ENCODE measurements around the gene PIGW. TPM values are rescaled to one million over a fixed set of nuclear protein-coding genes. Genes with fewer than 3 reads are reported as not detected.

The PIGW gene
- total and polyA plus RNA-seq, 9 of the 15 experiments (the other 6 are each of a cell fraction or from before 2014, with no cell fraction given), result 9.5 to 33.9 (median 21.2) TPM

DNA sequence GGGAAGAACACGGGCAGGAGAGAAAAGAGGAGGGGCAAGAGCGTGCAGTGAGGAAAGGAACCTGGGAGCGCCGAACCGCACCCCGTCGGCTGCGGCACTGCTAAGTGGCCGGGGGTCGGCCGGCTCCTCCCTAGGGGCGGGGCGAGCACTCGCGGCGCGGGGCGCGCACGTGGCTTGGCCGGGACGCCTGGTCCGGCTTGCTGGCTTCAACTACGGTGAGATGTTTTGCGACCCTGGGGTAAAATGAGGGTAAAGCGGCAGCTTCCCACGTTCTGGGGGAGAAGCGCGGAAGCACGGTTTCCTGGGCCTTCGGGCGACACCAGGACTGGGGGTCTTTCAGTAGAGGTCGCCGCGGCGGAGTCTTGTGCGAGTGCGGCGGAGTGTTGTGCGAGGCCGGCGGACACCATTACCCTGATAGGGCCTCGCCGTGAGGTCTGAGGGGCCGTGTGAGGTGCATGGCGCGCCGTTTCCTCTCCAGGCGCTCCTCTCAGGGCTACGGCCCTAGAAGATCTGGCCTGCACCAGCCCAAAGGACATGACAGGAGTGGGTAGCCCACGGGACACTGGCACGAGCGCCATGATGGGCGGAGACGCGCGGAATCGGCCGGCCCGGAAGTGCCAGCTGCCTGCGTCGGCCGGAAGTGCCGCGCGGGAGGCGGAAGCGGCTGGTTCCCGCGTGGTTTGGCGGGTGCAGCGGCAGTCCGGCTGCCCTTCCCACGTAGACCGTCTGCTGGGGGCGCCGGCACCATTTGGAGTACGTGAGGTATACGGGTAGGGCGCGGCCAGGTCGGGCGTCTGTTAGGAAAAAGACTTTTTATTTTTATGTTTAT, at the start of gene PIGW, which contains the start of gene MYO19 (continued):
- TF ChIP-seq PRPF4 (IDR thresholded peaks at IDR 0.05; ENCODE audit: insufficient read depth, low read depth, low read length, poor library complexity, severe bottlenecking) (peak; percentile 8), ZNF717 (CRISPR knock-in tag; IDR thresholded peaks at IDR 0.05) (no peak), GATA2 (CRISPR knock-in tag; IDR thresholded peaks at IDR 0.05) (no peak), BCL6 (CRISPR knock-in tag; IDR thresholded peaks at IDR 0.05) (no peak), ZBTB7A (IDR thresholded peaks at IDR 0.05; ENCODE audit: borderline replicate concordance, control insufficient read depth, low read depth, low read length) (peak; percentile 79), SP1 (CRISPR knock-in tag; IDR thresholded peaks at IDR 0.05) (peak; percentile 47), ETV5 (CRISPR knock-in tag; IDR thresholded peaks at IDR 0.05; ENCODE audit: low read depth) (peak; percentile 72), RBFOX2 (IDR thresholded peaks at IDR 0.05; ENCODE audit: low read depth, low read length) (peak; percentile 98), ESRRB (CRISPR knock-in tag; IDR thresholded peaks at IDR 0.05; ENCODE audit: borderline replicate concordance) (no peak), SPI1 (IDR thresholded peaks at IDR 0.05; ENCODE audit: borderline replicate concordance, low read depth, low read length) (peak; percentile 50; the same call in 1 of the 2 replicates), POLR2A (conservative IDR thresholded peaks at IDR 0.05) (peak; percentile 93), ZNF316 (IDR thresholded peaks at IDR 0.05) (0 out of 2 replicates have a peak, but pooled peaks have one; percentile 23), MECOM (CRISPR knock-in tag; IDR thresholded peaks at IDR 0.05) (no peak), ZNF121 (CRISPR knock-in tag; conservative IDR thresholded peaks at IDR 0.05) (no peak)
- TF ChIP-seq, protein P1, sequence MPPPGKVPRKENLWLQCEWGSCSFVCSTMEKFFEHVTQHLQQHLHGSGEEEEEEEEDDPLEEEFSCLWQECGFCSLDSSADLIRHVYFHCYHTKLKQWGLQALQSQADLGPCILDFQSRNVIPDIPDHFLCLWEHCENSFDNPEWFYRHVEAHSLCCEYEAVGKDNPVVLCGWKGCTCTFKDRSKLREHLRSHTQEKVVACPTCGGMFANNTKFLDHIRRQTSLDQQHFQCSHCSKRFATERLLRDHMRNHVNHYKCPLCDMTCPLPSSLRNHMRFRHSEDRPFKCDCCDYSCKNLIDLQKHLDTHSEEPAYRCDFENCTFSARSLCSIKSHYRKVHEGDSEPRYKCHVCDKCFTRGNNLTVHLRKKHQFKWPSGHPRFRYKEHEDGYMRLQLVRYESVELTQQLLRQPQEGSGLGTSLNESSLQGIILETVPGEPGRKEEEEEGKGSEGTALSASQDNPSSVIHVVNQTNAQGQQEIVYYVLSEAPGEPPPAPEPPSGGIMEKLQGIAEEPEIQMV (tag; conservative IDR thresholded peaks at IDR 0.05; ENCODE audit: low read depth), result no peak
- TF ChIP-seq, protein P2, sequence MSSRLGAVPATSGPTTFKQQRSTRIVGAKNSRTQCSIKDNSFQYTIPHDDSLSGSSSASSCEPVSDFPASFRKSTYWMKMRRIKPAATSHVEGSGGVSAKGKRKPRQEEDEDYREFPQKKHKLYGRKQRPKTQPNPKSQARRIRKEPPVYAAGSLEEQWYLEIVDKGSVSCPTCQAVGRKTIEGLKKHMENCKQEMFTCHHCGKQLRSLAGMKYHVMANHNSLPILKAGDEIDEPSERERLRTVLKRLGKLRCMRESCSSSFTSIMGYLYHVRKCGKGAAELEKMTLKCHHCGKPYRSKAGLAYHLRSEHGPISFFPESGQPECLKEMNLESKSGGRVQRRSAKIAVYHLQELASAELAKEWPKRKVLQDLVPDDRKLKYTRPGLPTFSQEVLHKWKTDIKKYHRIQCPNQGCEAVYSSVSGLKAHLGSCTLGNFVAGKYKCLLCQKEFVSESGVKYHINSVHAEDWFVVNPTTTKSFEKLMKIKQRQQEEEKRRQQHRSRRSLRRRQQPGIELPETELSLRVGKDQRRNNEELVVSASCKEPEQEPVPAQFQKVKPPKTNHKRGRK (tag; IDR thresholded peaks at IDR 0.05), result no peak
- TF ChIP-seq, protein P3, sequence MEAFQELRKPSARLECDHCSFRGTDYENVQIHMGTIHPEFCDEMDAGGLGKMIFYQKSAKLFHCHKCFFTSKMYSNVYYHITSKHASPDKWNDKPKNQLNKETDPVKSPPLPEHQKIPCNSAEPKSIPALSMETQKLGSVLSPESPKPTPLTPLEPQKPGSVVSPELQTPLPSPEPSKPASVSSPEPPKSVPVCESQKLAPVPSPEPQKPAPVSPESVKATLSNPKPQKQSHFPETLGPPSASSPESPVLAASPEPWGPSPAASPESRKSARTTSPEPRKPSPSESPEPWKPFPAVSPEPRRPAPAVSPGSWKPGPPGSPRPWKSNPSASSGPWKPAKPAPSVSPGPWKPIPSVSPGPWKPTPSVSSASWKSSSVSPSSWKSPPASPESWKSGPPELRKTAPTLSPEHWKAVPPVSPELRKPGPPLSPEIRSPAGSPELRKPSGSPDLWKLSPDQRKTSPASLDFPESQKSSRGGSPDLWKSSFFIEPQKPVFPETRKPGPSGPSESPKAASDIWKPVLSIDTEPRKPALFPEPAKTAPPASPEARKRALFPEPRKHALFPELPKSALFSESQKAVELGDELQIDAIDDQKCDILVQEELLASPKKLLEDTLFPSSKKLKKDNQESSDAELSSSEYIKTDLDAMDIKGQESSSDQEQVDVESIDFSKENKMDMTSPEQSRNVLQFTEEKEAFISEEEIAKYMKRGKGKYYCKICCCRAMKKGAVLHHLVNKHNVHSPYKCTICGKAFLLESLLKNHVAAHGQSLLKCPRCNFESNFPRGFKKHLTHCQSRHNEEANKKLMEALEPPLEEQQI (IDR thresholded peaks at IDR 0.05), result no peak
- TF ChIP-seq, protein P4, sequence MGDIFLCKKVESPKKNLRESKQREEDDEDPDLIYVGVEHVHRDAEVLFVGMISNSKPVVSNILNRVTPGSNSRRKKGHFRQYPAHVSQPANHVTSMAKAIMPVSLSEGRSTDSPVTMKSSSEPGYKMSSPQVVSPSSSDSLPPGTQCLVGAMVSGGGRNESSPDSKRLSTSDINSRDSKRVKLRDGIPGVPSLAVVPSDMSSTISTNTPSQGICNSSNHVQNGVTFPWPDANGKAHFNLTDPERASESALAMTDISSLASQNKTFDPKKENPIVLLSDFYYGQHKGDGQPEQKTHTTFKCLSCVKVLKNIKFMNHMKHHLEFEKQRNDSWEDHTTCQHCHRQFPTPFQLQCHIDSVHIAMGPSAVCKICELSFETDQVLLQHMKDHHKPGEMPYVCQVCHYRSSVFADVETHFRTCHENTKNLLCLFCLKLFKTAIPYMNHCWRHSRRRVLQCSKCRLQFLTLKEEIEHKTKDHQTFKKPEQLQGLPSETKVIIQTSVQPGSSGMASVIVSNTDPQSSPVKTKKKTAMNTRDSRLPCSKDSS (IDR thresholded peaks at IDR 0.05; ENCODE audit: low read depth, partially characterized antibody), result no peak
- TF ChIP-seq, protein P5, sequence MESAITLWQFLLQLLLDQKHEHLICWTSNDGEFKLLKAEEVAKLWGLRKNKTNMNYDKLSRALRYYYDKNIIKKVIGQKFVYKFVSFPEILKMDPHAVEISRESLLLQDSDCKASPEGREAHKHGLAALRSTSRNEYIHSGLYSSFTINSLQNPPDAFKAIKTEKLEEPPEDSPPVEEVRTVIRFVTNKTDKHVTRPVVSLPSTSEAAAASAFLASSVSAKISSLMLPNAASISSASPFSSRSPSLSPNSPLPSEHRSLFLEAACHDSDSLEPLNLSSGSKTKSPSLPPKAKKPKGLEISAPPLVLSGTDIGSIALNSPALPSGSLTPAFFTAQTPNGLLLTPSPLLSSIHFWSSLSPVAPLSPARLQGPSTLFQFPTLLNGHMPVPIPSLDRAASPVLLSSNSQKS (CRISPR knock-in tag; IDR thresholded peaks at IDR 0.05), result no peak
